H1 (cell line): ENCODE results near the gene CLPTM1L. TPM values are rescaled to one million over a fixed set of nuclear protein-coding genes. Genes with fewer than 3 reads are reported as not detected.

Experiments
- CTCF ChIA-PET: fragments of 300-600 bp; sonication (Branson Sonifier 250); formaldehyde crosslinking; loops from one replicate; lab custom pipeline; 2021; ENCODE audit not compliant: partially characterized antibody; lab: Charles Lee
- POLR2A ChIA-PET: fragments of 300-600 bp; sonication (Branson Sonifier 250); formaldehyde crosslinking; loops from one replicate; lab custom pipeline; 2021; ENCODE audit warnings: inconsistent platforms; ENCODE audit not compliant: partially characterized antibody; lab: Charles Lee
- DNase-seq, 2 experiments: peaks; one replicate each; pipeline versions ENCODE4 v3.0.0 to v3.0.0-alpha.2; 2010 to 2022; ENCODE audit warnings: low spot score in 2 of 2, low read depth in 1 of 2, mixed read lengths in 1 of 2
- FAIRE-seq: peaks from 2 replicates; lab custom pipeline; 2011; peaks lifted over from hg19 to GRCh38; lab: Jason Lieb, UNC
- H2AFZ ChIP-seq: 2 replicates; pipeline ENCODE4 v1.8.1; 2012; ENCODE audit warnings: low read length, inconsistent platforms
- H2AK5ac ChIP-seq: 2 replicates; pipeline ENCODE4 v1.6.1; 2013; ENCODE audit warnings: low read depth, low read length
- H2BK120ac ChIP-seq: replicated peaks from 2 replicates; pipeline ENCODE3; 2013; ENCODE audit warnings: low read depth, low read length, inconsistent platforms
- H2BK12ac ChIP-seq: 2 replicates; pipeline ENCODE4 v1.6.1; 2013; ENCODE audit warnings: low read depth, low read length
- H2BK15ac ChIP-seq: 2 replicates; pipeline ENCODE4 v1.6.1; 2013; ENCODE audit warnings: low read length
- H2BK20ac ChIP-seq: 2 replicates; pipeline ENCODE4 v1.6.1; 2013; ENCODE audit warnings: low read length
- H2BK5ac ChIP-seq: 2 replicates; pipeline ENCODE4 v1.6.1; 2013; ENCODE audit warnings: low read depth, low read length
- H3K14ac ChIP-seq: 2 replicates; pipeline ENCODE4 v1.6.1; 2013; ENCODE audit warnings: inconsistent platforms; ENCODE audit not compliant: insufficient read length
- H3K18ac ChIP-seq: 2 replicates; pipeline ENCODE4 v1.6.1; 2013; ENCODE audit warnings: low read length; ENCODE audit errors: extremely low read depth
- H3K23ac ChIP-seq: 2 replicates; pipeline ENCODE4 v1.6.1; 2013; ENCODE audit warnings: inconsistent platforms; ENCODE audit not compliant: insufficient read length
- H3K23me2 ChIP-seq: 2 replicates; pipeline ENCODE4 v1.6.1; 2013; ENCODE audit warnings: low read depth, low read length
- H3K27ac ChIP-seq: 2 replicates; pipeline ENCODE4 v1.6.1; 2011; ENCODE audit warnings: low read depth, low read length, inconsistent platforms
- H3K27me3 ChIP-seq, 4 experiments: replicated peaks in 1 of 4; 1 replicate in 1 of 4; 2 replicates in 3 of 4; pipeline versions ENCODE4 v1.6.1 to v1.8.1; 2011 to 2013; ENCODE audit warnings: low read length in 3 of 4, mild to moderate bottlenecking in 3 of 4, inconsistent platforms in 2 of 4, mixed read lengths in 2 of 4, moderate library complexity in 1 of 4; ENCODE audit not compliant: control insufficient read depth in 3 of 4, insufficient read depth in 3 of 4; ENCODE audit errors: extremely low read depth in 1 of 4
- H3K36me3 ChIP-seq, 4 experiments: 2 replicates each; pipeline versions ENCODE4 v1.6.1 to v1.8.1; 2011 to 2013; ENCODE audit warnings: mild to moderate bottlenecking in 4 of 4, low read length in 3 of 4, moderate library complexity in 2 of 4, control low read depth in 1 of 4, inconsistent platforms in 1 of 4; ENCODE audit not compliant: insufficient read depth in 4 of 4, control insufficient read depth in 2 of 4
- H3K4ac ChIP-seq: replicated peaks from 2 replicates; pipeline ENCODE3; 2013; ENCODE audit warnings: low read length, low read depth, mixed read lengths, inconsistent platforms; ENCODE audit not compliant: insufficient read length
- H3K4me1 ChIP-seq, 4 experiments: replicated peaks in 1 of 4; 1 replicate in 1 of 4; 2 replicates in 3 of 4; pipeline versions ENCODE4 v1.6.1 to v1.8.1; 2011 to 2013; ENCODE audit warnings: low read length in 3 of 4, inconsistent platforms in 2 of 4, mixed read lengths in 1 of 4; ENCODE audit not compliant: insufficient read depth in 4 of 4, control insufficient read depth in 3 of 4
- H3K4me2 ChIP-seq, 2 experiments: 2 replicates each; pipeline versions ENCODE4 v1.6.1 to v1.8.1; 2011 to 2013; ENCODE audit warnings: low read depth in 2 of 2, low read length in 2 of 2, control low read depth in 1 of 2, inconsistent platforms in 1 of 2, mild to moderate bottlenecking in 1 of 2; ENCODE audit not compliant: insufficient read depth in 1 of 2
- H3K4me3 ChIP-seq, 4 experiments: fragments of 200-600, 300-600 bp in 1 of 4; sonication (generic), shearing (Covaris generic), sonication (Bioruptor Twin) in 1 of 4; 2 replicates each; pipeline versions ENCODE4 v1.5.1 to v1.8.1; 2011 to 2016; ENCODE audit warnings: low read length in 4 of 4, low read depth in 3 of 4, control low read depth in 2 of 4, inconsistent platforms in 2 of 4, mild to moderate bottlenecking in 2 of 4, mixed read lengths in 1 of 4, moderate library complexity in 1 of 4; ENCODE audit not compliant: insufficient read depth in 2 of 4; ENCODE audit errors: extremely low read depth in 1 of 4
- H3K56ac ChIP-seq: replicated peaks from 2 replicates; pipeline ENCODE3; 2013; ENCODE audit warnings: low read depth, mild to moderate bottlenecking, mixed read lengths, low read length, inconsistent platforms; ENCODE audit not compliant: insufficient read length
- H3K79me1 ChIP-seq: 2 replicates; pipeline ENCODE4 v1.6.1; 2013; ENCODE audit warnings: low read depth, low read length, control low read depth
- H3K79me2 ChIP-seq, 2 experiments: 2 replicates each; pipeline versions ENCODE4 v1.6.1 to v1.8.1; 2012 to 2013; ENCODE audit warnings: low read length in 2 of 2, mild to moderate bottlenecking in 2 of 2, inconsistent platforms in 1 of 2; ENCODE audit not compliant: insufficient read depth in 2 of 2, control insufficient read depth in 1 of 2
- H3K9ac ChIP-seq, 4 experiments: replicated peaks in 1 of 4; 1 replicate in 1 of 4; 2 replicates in 3 of 4; pipeline versions ENCODE4 v1.6.1 to v1.8.1; 2011 to 2013; ENCODE audit warnings: low read depth in 3 of 4, low read length in 3 of 4, control low read depth in 2 of 4, mild to moderate bottlenecking in 2 of 4, moderate library complexity in 2 of 4, inconsistent platforms in 1 of 4; ENCODE audit errors: extremely low read depth in 1 of 4
- H3K9me3 ChIP-seq, 2 experiments: 2 replicates each; pipeline versions ENCODE4 v1.6.1 to v1.8.1; 2012 to 2013; ENCODE audit warnings: mild to moderate bottlenecking in 2 of 2, moderate library complexity in 2 of 2, control low read depth in 1 of 2, inconsistent platforms in 1 of 2, low read depth in 1 of 2, low read length in 1 of 2, mixed read lengths in 1 of 2; ENCODE audit not compliant: insufficient read depth in 2 of 2
- H4K20me1 ChIP-seq, 2 experiments: replicated peaks in 1 of 2; 2 replicates each; pipeline versions ENCODE3 to v1.8.1; 2011 to 2013; ENCODE audit warnings: inconsistent platforms in 2 of 2, low read length in 2 of 2, mild to moderate bottlenecking in 1 of 2; ENCODE audit not compliant: insufficient read depth in 2 of 2, control insufficient read depth in 1 of 2
- H4K5ac ChIP-seq: 2 replicates; pipeline ENCODE4 v1.6.1; 2013; ENCODE audit warnings: low read length, low read depth, mixed read lengths, inconsistent platforms; ENCODE audit not compliant: insufficient read length
- H4K8ac ChIP-seq: 2 replicates; pipeline ENCODE4 v1.8.0; 2013; ENCODE audit warnings: mild to moderate bottlenecking, moderate library complexity, low read length, inconsistent platforms; ENCODE audit not compliant: insufficient read depth; ENCODE audit errors: extremely low read depth
- H4K91ac ChIP-seq: replicated peaks from 2 replicates; pipeline ENCODE3; 2013; ENCODE audit warnings: low read length, mixed read lengths, inconsistent platforms; ENCODE audit not compliant: insufficient read length
- EP300 ChIP-seq, 2 experiments: IDR thresholded peaks; 1 replicate in 1 of 2; 2 replicates in 1 of 2; pipeline ENCODE4 v1.6.1; 2011 to 2012; ENCODE audit warnings: low read depth in 2 of 2, low read length in 2 of 2, mild to moderate bottlenecking in 2 of 2, borderline replicate concordance in 1 of 2, inconsistent platforms in 1 of 2, moderate library complexity in 1 of 2
- GTF2F1 ChIP-seq: IDR thresholded peaks from 2 replicates; pipeline ENCODE4 v1.6.1; 2012; ENCODE audit warnings: low read depth, low read length, improper control_type of control experiment, borderline replicate concordance
- SAP30 ChIP-seq: fragments of 300-600 bp; sonication (generic); IDR thresholded peaks from 2 replicates; pipeline ENCODE4 v1.7.1; 2012; ENCODE audit warnings: low read length, moderate library complexity, mild to moderate bottlenecking, inconsistent platforms; ENCODE audit not compliant: insufficient read depth, insufficient replicate concordance
- SUZ12 ChIP-seq: fragments of 200-600 bp; sonication (generic); IDR thresholded peaks from 2 replicates; pipeline ENCODE4 v1.6.1; 2012; ENCODE audit warnings: mild to moderate bottlenecking, inconsistent platforms, low read length, moderate library complexity, mixed read lengths
- YY1 ChIP-seq: IDR thresholded peaks from 2 replicates; pipeline ENCODE4 v1.6.1; 2011; ENCODE audit warnings: low read depth, mild to moderate bottlenecking, low read length
- WGBS, 2 experiments: shearing (Covaris generic) in 1 of 2; methylation state at CpG; one replicate each; pipeline versions ENCODE4 v1.1.6 to v1.1.7; 2013 to 2015; ENCODE audit warnings: low lambda C conversion rate in 2 of 2, mixed read lengths in 2 of 2, inconsistent platforms in 1 of 2, low coverage in 1 of 2, missing lambda C conversion rate in 1 of 2; ENCODE audit not compliant: insufficient replicate concordance in 2 of 2, insufficient coverage in 1 of 2, insufficient read length in 1 of 2; ENCODE audit errors: extremely low coverage in 1 of 2, missing lambda C conversion rate in 1 of 2; 5-methylcytosine and 5-hydroxymethylcytosine counted together
- polyA plus RNA-seq, 7 experiments: library from polyadenylated mRNA; depleted of rRNA in 3 of 7; stranded (reverse) in 5 of 7; unstranded in 2 of 7; fragments of >200 nt in 5 of 7; fragments of 200-250 nt in 2 of 7; gene quantifications; 1 replicate in 5 of 7; 2 replicates in 1 of 7; 4 replicates in 1 of 7; pipeline versions ENCODE4 v1.2.1 to v1.2.3, GENCODE V29; 2011 to 2013; ENCODE audit warnings: missing spikeins in 2 of 7, mixed read lengths in 2 of 7
- total RNA-seq: library from RNA; stranded (reverse); fragmentation: NEBNext Ultra II Directional; extraction: Animal tissue kit (Norgen Biotek cat#: 25700); gene quantifications from 2 replicates; pipeline ENCODE4 v1.2.1, GENCODE V29; 2021
- TF ChIP-seq, protein P1 (sequence below): IDR thresholded peaks from 2 replicates; pipeline ENCODE4 v1.6.1; 2012; ENCODE audit warnings: inconsistent platforms

CLPTM1L gene
- total and polyA plus RNA-seq, 2 of the 8 experiments (the other 6 are each of a cell fraction or from before 2014, with no cell fraction given) = 102 to 119 TPM

DNA sequence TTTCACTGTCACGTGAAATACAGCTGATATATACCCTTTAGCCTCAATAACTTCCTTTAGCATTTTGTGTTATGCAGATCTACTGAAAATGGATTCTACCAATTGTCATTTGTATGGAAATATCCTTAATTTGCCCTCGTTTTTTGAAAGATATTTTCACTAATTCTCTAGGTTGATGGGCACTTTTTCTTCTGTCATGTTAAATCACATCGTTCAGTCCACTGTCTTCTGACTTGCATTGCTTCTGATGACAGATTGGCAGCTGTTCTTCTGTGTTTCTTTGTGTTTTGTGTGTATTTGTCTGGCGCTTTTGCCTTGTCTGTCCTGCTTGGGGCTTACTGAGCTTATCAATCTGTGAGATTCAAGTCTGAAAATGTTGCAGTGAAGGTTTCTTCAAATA is 9.7 kb upstream of the CLPTM1L start:
- DNase-seq (no peak), FAIRE-seq (no peak)
- Histone ChIP-seq H3K23ac (no peak overlapping the region), H2BK5ac (no peak overlapping the region), H2AFZ (no peak overlapping the region), H3K18ac (no peak overlapping the region), H3K27me3 (no peaks in the 10 kb centered on the region), H3K36me3 (no peaks in the 10 kb centered on the region), H2AK5ac (no peak overlapping the region), H4K8ac (no peak overlapping the region), H3K4me2 (no peak overlapping the region), H3K4me3 (no peak overlapping the region), H3K27ac (no peak overlapping the region), H4K5ac (no peak overlapping the region), H3K9me3 (no peaks in the 10 kb centered on the region), H3K56ac (no peak overlapping the region), H3K23me2 (no peaks in the 10 kb centered on the region), H3K4ac (no peak overlapping the region), H2BK120ac (no peak overlapping the region), H2BK12ac (no peak overlapping the region), H3K14ac (no peak overlapping the region), H3K4me1 (peaks cover 0 to 10% (median under 1%) of the 10 kb centered on the region in 4 experiments; a peak in 3 of 7 replicates), H2BK15ac (no peak overlapping the region), H3K9ac (no peak overlapping the region), H3K79me1 (no peaks in the 10 kb centered on the region), H4K91ac (no peak overlapping the region), H4K20me1 (no peaks in the 10 kb centered on the region), H2BK20ac (no peak overlapping the region), H3K79me2 (no peaks in the 10 kb centered on the region)
- POLR2A ChIA-PET = interaction anchor here (1.3 kb wide), 1 partner anchor 9 kb away, joined by 3 read pairs; no protein-coding TSS in a partner anchor
- CTCF ChIA-PET = interaction anchor here (1.1 to 6.5 kb wide), 8 partner anchors 9 to 300 kb away, joined by 3 to 27 read pairs (median 4); partner anchors contain the start of gene CLPTM1L
- 51% methylated on average over 4 of the region's 4 CpGs; no CpG with 5 or more reads in 1 of the 2 experiments for WGBS, 2 experiments
- no peak for TF ChIP-seq SUZ12
- TF ChIP-seq GTF2F1 = no peak
- TF ChIP-seq EP300 (IDR thresholded peaks at IDR 0.05; ENCODE audit: borderline replicate concordance in 1 of 2, low read depth in 2 of 2, low read length in 2 of 2) = no peak
- TF ChIP-seq, protein P1, sequence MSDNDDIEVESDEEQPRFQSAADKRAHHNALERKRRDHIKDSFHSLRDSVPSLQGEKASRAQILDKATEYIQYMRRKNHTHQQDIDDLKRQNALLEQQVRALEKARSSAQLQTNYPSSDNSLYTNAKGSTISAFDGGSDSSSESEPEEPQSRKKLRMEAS = no peak
- TF ChIP-seq YY1 = no peak
- TF ChIP-seq SAP30 = no peak
